Thyroid gland (tissue), 4 donors: ENCODE data around the gene HSPB6. TPM values are rescaled to one million over a fixed set of nuclear protein-coding genes. Genes with fewer than 3 reads are reported as not detected.
"Not testable (repeated sequence)": the region's sequence is repeated elsewhere in the genome, so short reads cannot be mapped to it uniquely, and the experiment has no call there.

Source experiments
- DNase-seq, 2 donors: peaks; one replicate each; pipeline ENCODE4 v3.0.0-alpha.2; 2019
- H3K27ac ChIP-seq, 3 donors: fragments of 200-600 bp; sonication (generic); 1 replicate in 2 of 3; 2 replicates in 1 of 3; pipeline ENCODE4 v1.5.1; 2016 to 2019; ENCODE audit warnings: mild to moderate bottlenecking in 1 of 3, moderate library complexity in 1 of 3
- H3K27me3 ChIP-seq: fragments of 200-600 bp; sonication (generic); one replicate; pipeline ENCODE4 v1.5.1; 2019
- H3K36me3 ChIP-seq, 2 donors: fragments of 200-600 bp; sonication (generic); one replicate each; pipeline ENCODE4 v1.5.1; 2016 to 2019
- H3K4me1 ChIP-seq, 2 donors: fragments of 200-600 bp; sonication (generic); one replicate each; pipeline ENCODE4 v1.5.1; 2017 to 2019
- H3K4me3 ChIP-seq, 3 donors: fragments of 200-600 bp; sonication (generic); replicated peaks in 1 of 3; 1 replicate in 2 of 3; 2 replicates in 1 of 3; pipeline ENCODE4 v1.5.1; 2016; ENCODE audit warnings: mild to moderate bottlenecking in 1 of 3
- H3K9me3 ChIP-seq: fragments of 200-600 bp; sonication (generic); one replicate; pipeline ENCODE4 v1.5.1; 2017
- CTCF ChIP-seq, 6 experiments: fragments of 200-600 bp in 3 of 6; fragments of 450-650 bp in 3 of 6; sonication (generic) in 3 of 6; IDR thresholded peaks; one replicate each; pipeline ENCODE4 v1.5.1; 2016 to 2019; ENCODE audit warnings: antibody characterized with exemption in 6 of 6, mild to moderate bottlenecking in 2 of 6, inconsistent platforms in 1 of 6, moderate library complexity in 1 of 6
- POLR2A ChIP-seq, 2 donors: fragments of 450-650 bp; IDR thresholded peaks; one replicate each; pipeline ENCODE4 v1.6.1; 2017; ENCODE audit warnings: antibody characterized with exemption in 2 of 2, mild to moderate bottlenecking in 2 of 2, moderate library complexity in 1 of 2
- WGBS, 2 donors: methylation state at CpG; one replicate each; pipeline ENCODE4 v1.1.5; 2017; 5-methylcytosine and 5-hydroxymethylcytosine counted together
- intact Hi-C: fragments of 100-400 bp; cut with DNase I; formaldehyde crosslinking; loops from one replicate; pipeline ENCODE4 v1.15.1; 2023
- total RNA-seq, 4 donors: library from RNA; depleted of rRNA; stranded (reverse); fragments of >200 nt; gene quantifications; one replicate each; pipeline ENCODE4 v1.2.3, GENCODE V29; 2016

Gene HSPB6
- total RNA-seq, 4 donors from 2014 or later, result 17.3 to 31.8 (median 23.1) TPM

- no peak overlapping the region for H3K27ac ChIP-seq
- H3K27me3 ChIP-seq, result no peaks in the 10 kb centered on the region
- no peaks in the 10 kb centered on the region for H3K9me3 ChIP-seq
- no peak overlapping the region for H3K4me3 ChIP-seq
- 62 to 68% methylated on average over 9 of the region's 9 CpGs for WGBS, 2 donors
- peaks cover 7 to 10% of the 10 kb centered on the region in 2 donors for H3K4me1 ChIP-seq
- no peak for TF ChIP-seq POLR2A (IDR thresholded peaks at IDR 0.05)
- no peak for TF ChIP-seq CTCF (IDR thresholded peaks at IDR 0.05)
- DNase-seq, result no peak
- H3K36me3 ChIP-seq, result no peaks in the 10 kb centered on the region
- intact Hi-C loops, result no loop called here
Observed at GRCh38 chr19:35773020-35773806, 16.4 kb upstream of the HSPB6 start.

- 93 to 95% methylated on average over 5 of the region's 5 CpGs for WGBS, 2 donors
- intact Hi-C loops, H3K4me3 ChIP-seq, H3K27me3 ChIP-seq, H3K27ac ChIP-seq, DNase-seq, H3K9me3 ChIP-seq, H3K36me3 ChIP-seq: not testable (repeated sequence)
- H3K4me1 ChIP-seq, result peaks cover 13 to 16% of the 10 kb centered on the region in 2 donors
Observed at GRCh38 chr19:35772362-35772761, 15.5 kb upstream of the HSPB6 start.

- Histone ChIP-seq H3K4me1 (peaks cover 7 to 8% of the 10 kb centered on the region in 2 donors), H3K27me3 (no peaks in the 10 kb centered on the region), H3K9me3 (no peaks in the 10 kb centered on the region), H3K4me3 (no peak overlapping the region), H3K36me3 (peaks cover 0 to 7% of the 10 kb centered on the region in 2 donors), H3K27ac (peak overlapping the region; percentile 1 to 24 (median 18))
- 57 to 69% methylated on average over 6 to 8 of the region's 15 CpGs for WGBS, 2 donors
- TF ChIP-seq POLR2A (IDR thresholded peaks at IDR 0.05) (no peak), CTCF (IDR thresholded peaks at IDR 0.05) (no peak)
- DNase-seq, result no peak
- intact Hi-C loops, result no loop called here
Observed at GRCh38 chr19:35768082-35768421, 11.2 kb upstream of the HSPB6 start.

- Histone ChIP-seq H3K27ac (peak overlapping the region; percentile 1 to 59 (median 50)), H3K4me1 (peaks cover 7 to 8% of the 10 kb centered on the region in 2 donors), H3K4me3 (no peak overlapping the region), H3K36me3 (peaks cover 0 to 7% of the 10 kb centered on the region in 2 donors), H3K9me3 (no peaks in the 10 kb centered on the region), H3K27me3 (no peaks in the 10 kb centered on the region)
- intact Hi-C loops, result no loop called here
- WGBS, 2 donors, result 70 to 84% methylated on average over 6 to 12 of the region's 34 CpGs
- DNase-seq, result peak; percentile 87 to 91
- no peak for TF ChIP-seq CTCF (IDR thresholded peaks at IDR 0.05)
- peak in 1 of 2 donors; percentile 38 for TF ChIP-seq POLR2A (IDR thresholded peaks at IDR 0.05)
Observed at GRCh38 chr19:35767288-35768081, 10.7 kb upstream of the HSPB6 start.

- Histone ChIP-seq H3K27ac (no peak overlapping the region), H3K36me3 (peaks cover 0 to 12% of the 10 kb centered on the region in 2 donors), H3K27me3 (no peaks in the 10 kb centered on the region), H3K9me3 (no peaks in the 10 kb centered on the region), H3K4me1 (peaks cover 7 to 8% of the 10 kb centered on the region in 2 donors), H3K4me3 (no peak overlapping the region)
- intact Hi-C loops, result no loop called here
- TF ChIP-seq CTCF (IDR thresholded peaks at IDR 0.05) (no peak), POLR2A (IDR thresholded peaks at IDR 0.05) (no peak)
- no peak for DNase-seq
- WGBS, 2 donors, result 86 to 90% methylated on average over 11 of the region's 11 CpGs
Observed at GRCh38 chr19:35766571-35767104, 9.8 kb upstream of the HSPB6 start.
